Erythroblast (primary cell): Measurements from ENCODE around the gene EIF4G3.

Source experiments
- GATA1 ChIP-seq: IDR thresholded peaks from 2 replicates; pipeline ENCODE4 v1.6.1; 2011; ENCODE audit warnings: low read depth, mild to moderate bottlenecking, control low read depth, low read length, moderate library complexity
- POLR2A ChIP-seq: IDR thresholded peaks from 2 replicates; pipeline ENCODE4 v1.6.1; 2011; ENCODE audit warnings: mild to moderate bottlenecking, low read length

DNA sequence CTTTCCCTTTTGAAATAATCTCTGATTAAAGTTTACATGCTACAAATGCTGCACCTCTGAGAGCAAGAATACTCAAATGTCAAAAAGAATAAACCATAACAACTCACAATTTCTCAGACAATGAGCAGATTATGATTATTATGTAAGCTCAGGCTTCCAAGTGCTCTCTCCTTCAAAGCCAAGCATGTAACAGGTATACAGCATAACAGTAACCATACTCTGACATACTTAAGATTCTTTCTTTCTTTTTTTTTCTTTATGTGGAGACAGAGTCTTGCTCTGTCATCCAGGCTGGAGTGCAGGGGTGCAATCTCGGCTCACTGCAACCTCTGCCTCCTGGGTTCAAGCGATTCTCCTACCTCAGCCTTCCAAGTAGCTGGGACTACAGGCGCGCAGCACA is 155.4 kb downstream of the EIF4G3 start:
- TF ChIP-seq POLR2A (no peak), GATA1 (no peak)
